ENCODE results near the gene GORASP2.

Gene GORASP2

GRCh38 chr2:170968205-170969003 lies 39.4 kb downstream of the GORASP2 start:
- Histone ChIP-seq H3K9me3 (no peaks in the 10 kb centered on the region), H3K27ac (no peak overlapping the region), H3K4me3 (ENCODE audit: low read depth in 1 of 2, low read length in 1 of 2) (no peak overlapping the region), H3K36me3 (peaks cover 36% of the 10 kb centered on the region), H3K4me1 (ENCODE audit: control insufficient read depth in 1 of 2, insufficient read depth in 1 of 2, low read depth in 1 of 2, low read length in 1 of 2) (peaks cover 15 to 18% of the 10 kb centered on the region in 2 experiments), H3K27me3 (no peaks in the 10 kb centered on the region)
- no peak for TF ChIP-seq CTCF (IDR thresholded peaks at IDR 0.05)

GRCh38 chr2:170969030-170969429 lies 40.0 kb downstream of the GORASP2 start:
- no peak for TF ChIP-seq CTCF (IDR thresholded peaks at IDR 0.05)
- peaks cover 4% of the 10 kb centered on the region for H3K27me3 ChIP-seq
- peaks cover 30% of the 10 kb centered on the region for H3K36me3 ChIP-seq
- no peaks in the 10 kb centered on the region for H3K9me3 ChIP-seq
- H3K4me1 ChIP-seq (ENCODE audit: control insufficient read depth in 1 of 2, insufficient read depth in 1 of 2, low read depth in 1 of 2, low read length in 1 of 2), result peaks cover 21 to 23% of the 10 kb centered on the region in 2 experiments
- no peak overlapping the region for H3K27ac ChIP-seq
- no peak overlapping the region for H3K4me3 ChIP-seq (ENCODE audit: low read depth in 1 of 2, low read length in 1 of 2)

GRCh38 chr2:170969872-170970496 lies 40.9 kb downstream of the GORASP2 start:
- Histone ChIP-seq H3K27ac (no peak overlapping the region), H3K4me3 (ENCODE audit: low read depth in 1 of 2, low read length in 1 of 2) (no peak overlapping the region), H3K36me3 (peaks cover 22% of the 10 kb centered on the region), H3K27me3 (peaks cover 14% of the 10 kb centered on the region), H3K9me3 (no peaks in the 10 kb centered on the region), H3K4me1 (ENCODE audit: control insufficient read depth in 1 of 2, insufficient read depth in 1 of 2, low read depth in 1 of 2, low read length in 1 of 2) (peaks cover 23 to 26% of the 10 kb centered on the region in 2 experiments)
- TF ChIP-seq CTCF (IDR thresholded peaks at IDR 0.05), result no peak

- peaks cover 21% of the 10 kb centered on the region for H3K27me3 ChIP-seq
- TF ChIP-seq CTCF (IDR thresholded peaks at IDR 0.05), result no peak
- H3K4me1 ChIP-seq (ENCODE audit: control insufficient read depth in 1 of 2, insufficient read depth in 1 of 2, low read depth in 1 of 2, low read length in 1 of 2), result peaks cover 23 to 26% of the 10 kb centered on the region in 2 experiments
- no peak overlapping the region for H3K4me3 ChIP-seq (ENCODE audit: low read depth in 1 of 2, low read length in 1 of 2)
- no peak overlapping the region for H3K27ac ChIP-seq
- H3K36me3 ChIP-seq, result peaks cover 12% of the 10 kb centered on the region
- no peaks in the 10 kb centered on the region for H3K9me3 ChIP-seq
Observed at GRCh38 chr2:170971071-170971470, 42.0 kb downstream of the GORASP2 start.

GRCh38 chr2:170972296-170973224 lies 43.5 kb downstream of the GORASP2 start:
- Histone ChIP-seq H3K36me3 (no peaks in the 10 kb centered on the region), H3K4me3 (ENCODE audit: low read depth in 1 of 2, low read length in 1 of 2) (peak overlapping the region in 1 of 2 experiments; percentile 72), H3K9me3 (no peaks in the 10 kb centered on the region), H3K4me1 (ENCODE audit: control insufficient read depth in 1 of 2, insufficient read depth in 1 of 2, low read depth in 1 of 2, low read length in 1 of 2) (peaks cover 23 to 26% of the 10 kb centered on the region in 2 experiments), H3K27me3 (peaks cover 21% of the 10 kb centered on the region), H3K27ac (no peak overlapping the region)
- TF ChIP-seq CTCF (IDR thresholded peaks at IDR 0.05), result no peak
